ENCODE results near the gene SPEF1.
"Not testable (repeated sequence)": the region's sequence is repeated elsewhere in the genome, so short reads cannot be mapped to it uniquely, and the experiment has no call there.

Gene SPEF1, protein sequence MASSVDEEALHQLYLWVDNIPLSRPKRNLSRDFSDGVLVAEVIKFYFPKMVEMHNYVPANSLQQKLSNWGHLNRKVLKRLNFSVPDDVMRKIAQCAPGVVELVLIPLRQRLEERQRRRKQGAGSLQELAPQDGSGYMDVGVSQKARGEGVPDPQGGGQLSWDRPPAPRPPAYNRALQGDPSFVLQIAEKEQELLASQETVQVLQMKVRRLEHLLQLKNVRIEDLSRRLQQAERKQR

DNA sequence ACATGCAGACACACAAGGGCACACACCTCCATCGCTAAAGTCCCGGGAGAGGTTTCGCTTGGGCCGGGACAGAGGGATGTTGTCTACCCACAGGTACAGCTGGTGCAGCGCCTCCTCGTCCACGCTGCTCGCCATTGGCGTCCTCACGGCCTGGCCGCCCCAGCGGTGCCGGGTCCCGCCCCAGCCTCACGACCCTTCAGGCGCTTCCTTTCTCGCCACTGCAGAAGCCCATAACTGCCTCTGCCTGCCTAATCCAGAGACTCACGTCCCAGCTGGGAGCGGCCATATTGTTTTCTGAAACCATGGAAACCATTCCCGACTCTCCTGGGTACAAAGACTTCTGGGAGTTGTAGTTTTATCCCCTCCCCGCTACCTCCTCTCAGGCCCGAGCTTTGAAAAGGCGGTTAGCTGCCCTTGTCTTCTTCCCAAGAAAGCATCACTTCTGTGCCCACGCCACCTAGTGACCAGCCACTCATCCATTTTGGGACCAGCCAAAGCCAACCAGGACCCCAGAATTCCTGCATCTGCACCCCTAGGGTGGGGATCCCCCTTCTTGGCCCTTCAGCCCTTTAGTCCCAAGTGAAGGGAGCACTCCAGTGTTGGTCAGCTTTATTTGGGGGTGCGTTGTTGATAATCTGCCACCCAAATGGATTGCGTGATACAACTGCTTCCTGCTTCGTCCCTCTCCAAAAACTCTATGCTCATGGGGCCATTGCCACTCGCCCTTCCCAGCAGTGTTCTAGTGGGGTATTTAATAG, at the start of gene SPEF1:
Gene SPEF1, minus strand, starts transcription at position 296 of the 758 bp plus-strand sequence. Its CDS starts 161 bp downstream, at position 135.
- DNase-seq = peak; percentile 89

DNA sequence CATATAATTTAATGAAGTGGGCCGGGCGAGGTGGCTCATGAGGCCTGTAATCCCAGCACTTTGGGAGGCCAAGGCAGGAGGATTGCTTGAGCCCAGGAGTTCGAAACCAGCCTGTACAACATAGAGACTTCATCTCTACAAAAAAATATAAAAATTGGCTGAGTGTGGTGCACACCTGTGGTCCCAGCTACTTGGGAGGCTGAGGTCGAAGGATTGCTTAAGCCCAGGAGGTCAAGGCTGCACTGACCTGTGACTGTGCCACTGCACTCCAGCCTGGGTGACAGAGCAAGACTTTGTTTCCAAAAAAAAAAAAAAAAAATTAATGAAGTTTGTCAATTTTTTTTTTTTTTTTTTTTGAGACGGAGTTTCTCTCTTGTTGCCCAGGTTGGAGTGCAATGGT, 48.6 kb upstream of the SPEF1 start:
- not testable (repeated sequence) for DNase-seq

DNA sequence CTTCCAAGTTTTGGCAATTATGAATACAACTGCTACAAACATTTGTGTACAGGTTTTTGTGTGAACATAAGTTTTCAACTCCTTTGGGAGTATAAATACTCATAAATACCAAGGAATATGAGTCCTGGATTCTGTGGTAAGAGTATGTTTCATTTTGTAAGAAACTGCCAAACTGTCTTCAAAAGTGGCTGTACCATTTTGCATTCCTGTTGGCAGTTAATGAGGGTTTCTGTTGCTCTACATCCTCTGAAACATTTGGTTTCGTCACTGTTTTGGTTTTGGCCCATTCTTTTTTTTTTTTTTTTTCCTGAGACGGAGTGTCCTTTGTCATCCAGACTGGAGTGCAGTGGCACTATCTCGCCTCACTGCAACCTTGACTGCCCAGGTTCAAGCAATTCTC, 47.5 kb upstream of the SPEF1 start:
- no peak for DNase-seq

DNA sequence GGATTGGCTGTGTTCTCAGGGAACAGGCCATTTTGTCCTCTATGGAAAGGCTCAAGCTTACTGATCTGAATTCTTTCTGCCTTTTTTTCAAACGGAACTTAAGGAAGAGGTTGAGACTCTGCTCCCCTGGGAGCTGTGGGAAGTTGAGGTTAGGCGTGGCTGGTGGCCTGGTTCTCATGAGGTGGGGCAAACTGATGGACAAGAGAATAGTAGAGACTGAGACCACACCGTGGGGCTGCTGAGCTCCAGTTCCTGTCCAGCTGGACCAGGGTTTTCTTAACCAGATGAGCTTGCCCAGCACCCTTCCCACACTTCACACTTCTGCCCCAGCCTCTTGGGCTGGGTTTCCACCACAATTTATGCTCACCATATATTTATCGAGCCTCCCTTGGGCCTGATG, 45.2 kb upstream of the SPEF1 start:
- no peak for DNase-seq

DNA sequence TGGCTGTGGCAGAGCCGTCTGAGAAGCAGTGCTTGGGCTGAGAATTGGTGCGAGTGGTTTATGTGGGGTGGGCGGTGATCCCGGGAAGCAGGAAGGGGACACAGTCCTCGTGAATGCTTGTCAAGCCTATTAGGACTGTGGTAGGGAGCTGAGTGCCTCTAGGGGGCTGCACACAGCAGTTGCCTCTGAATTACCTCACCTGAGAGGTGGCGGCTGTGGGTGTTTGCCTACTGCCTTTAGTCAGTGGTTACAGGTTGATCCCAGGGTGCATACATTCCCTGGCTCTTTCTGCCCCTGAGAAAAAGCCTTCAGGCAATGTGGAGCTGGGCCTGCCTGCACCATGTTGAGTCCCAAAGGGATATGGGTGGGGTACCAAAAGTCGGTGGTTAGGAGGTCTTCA, 44.3 kb upstream of the SPEF1 start:
- no peak for DNase-seq

DNA sequence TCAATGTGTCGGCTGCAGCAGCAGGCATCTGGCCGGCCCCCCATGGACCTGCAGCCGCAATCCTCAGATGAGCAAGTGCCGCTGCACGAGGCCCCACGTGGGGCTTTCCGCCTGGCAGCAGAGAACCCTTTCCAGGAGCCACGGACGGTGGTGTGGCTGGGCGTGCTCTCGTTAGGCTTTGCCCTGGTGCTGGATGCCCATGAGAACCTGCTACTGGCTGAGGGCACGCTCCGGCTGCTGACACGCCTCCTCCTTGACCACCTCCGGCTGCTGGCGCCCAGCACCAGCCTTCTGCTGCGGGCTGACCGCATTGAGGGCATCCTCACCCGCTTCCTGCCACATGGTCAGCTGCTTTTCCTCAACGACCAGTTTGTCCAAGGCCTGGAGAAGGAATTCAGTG, 42.6 kb upstream of the SPEF1 start:
- no peak for DNase-seq

DNA sequence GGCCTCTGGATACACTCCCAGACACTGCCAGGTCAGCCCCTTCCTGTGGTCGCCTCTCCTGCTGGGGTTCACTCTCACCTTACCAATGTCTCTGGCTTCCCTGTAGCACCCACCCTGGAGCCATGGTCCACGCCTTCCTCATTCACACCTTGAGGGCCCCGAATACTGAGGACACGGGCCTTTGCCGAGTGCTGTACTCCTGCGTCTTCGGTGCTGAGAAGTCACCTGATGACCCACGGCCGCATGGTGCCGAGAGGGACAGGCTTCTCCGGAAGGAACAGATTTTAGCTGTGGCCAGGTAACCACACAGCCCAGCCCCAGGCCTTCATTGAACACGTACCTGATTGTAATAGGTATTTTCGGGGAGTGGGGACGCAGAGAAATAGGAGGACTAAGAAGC, 40.7 kb upstream of the SPEF1 start:
- DNase-seq = no peak

DNA sequence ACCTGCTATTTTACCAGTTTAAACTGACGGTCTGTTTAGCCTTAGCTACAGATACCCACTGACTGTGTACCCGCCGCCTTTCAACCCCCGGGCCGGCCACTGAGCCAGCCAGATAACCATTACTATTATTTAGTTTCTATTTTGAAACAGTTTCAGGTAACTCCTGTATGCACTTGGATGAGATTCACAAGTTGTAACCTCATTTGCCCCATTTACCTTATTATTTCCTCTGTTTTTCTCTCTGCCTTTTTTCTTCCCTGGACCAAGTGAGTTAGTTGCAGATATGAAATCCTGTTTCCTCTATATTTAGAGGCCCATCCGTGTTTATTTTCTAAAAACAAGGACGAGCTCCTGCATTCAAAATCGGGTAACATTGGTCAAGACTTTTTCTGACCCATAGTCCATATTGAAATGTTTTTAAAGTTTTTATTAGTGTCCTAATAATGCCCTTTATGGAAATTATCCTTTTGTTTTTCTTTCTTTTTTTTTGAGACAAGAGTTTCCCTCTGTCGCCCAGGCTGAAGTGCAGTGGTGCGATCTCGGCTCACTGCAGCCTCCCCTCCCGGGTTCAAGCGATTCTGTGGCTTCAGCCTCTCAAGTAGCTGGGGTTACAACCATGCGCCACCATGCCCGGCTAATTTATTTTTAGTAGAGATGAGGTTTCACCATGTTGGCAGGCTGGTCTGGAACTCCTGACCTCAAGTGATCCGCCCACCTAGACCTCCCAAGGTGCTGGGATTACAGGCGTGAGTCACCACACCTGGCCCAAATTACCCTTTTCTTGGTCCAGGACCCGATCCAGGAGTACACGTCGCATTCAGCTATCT, 39.9 kb upstream of the SPEF1 start:
- DNase-seq = no peak

DNA sequence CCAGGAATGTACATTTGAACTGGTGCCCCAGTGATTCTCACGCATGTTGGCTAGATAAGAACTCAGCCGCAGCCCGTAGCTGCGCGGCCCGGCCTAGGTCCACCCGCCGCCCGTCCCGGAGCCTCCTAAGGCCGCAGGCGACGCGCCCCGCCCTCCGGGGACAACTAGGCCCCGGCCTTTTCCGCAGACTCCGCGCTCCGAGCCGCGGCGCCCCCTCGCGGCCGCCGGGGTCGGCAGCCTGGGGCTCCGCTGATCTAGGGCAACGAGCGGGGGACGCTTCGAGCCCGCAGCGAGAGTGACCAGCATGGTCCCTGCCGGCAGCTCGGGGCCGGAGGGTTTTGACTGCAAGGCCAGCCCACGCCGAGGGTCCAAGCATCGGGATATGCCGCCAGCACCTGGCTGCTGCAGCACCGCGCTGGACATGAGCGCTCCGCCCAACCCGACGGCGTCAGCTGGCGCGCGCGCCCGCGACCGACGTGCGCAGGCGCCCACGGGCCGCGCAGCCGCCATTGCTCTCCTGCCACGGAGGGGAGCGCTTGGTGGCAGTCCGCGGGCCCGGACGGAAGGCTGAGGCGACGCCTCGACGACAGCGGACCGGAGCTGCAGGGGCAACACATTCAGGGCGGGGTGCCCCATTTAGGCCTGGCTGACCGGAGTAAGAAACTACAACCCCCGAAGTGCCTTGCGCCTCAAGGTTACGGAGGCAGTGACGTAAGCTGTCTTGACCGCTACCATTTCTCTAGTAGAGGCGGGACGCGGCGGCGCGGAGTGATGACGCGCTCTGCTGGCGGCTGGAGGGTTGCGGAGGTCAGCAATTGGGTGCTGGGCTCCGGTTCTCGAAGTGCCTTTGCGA, 39.0 kb upstream of the SPEF1 start, which contains the start of gene AP5S1:
Gene AP5S1, plus strand, starts transcription at position 500 of the 853 bp plus-strand sequence. CDS start 1,571 bp downstream, outside the sequence.
- DNase-seq = peak; percentile 81

DNA sequence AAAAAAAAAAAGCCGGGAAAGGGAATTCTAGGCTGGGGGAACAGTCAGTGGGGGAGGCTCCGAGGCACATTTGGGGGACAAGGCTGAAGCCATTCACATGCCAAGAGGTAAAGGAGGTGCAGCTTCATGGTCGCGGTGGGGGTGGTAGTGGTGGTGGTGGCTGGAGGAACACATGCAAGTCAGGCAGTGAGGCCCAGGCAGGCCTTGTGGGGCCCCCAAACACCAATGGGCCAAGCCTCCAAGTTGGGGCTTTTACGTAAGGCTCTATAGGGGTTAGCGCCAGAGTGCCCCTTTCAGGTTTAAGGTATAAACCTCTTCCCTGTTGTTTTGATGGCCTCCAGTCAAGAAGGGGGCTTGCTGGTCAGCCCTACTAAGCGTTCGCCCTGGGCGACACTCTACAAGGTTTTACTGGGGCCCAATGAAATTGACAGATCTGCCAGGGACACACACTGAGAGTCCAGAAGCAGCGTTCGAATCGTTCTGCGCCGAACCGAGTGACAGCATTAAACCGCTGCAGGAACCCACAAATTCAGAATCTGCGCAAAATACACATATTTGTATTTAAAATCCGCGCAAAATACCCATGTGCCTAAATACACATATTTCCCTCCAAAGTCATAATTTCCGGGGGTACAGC, 38.3 kb upstream of the SPEF1 start:
- no peak for DNase-seq

DNA sequence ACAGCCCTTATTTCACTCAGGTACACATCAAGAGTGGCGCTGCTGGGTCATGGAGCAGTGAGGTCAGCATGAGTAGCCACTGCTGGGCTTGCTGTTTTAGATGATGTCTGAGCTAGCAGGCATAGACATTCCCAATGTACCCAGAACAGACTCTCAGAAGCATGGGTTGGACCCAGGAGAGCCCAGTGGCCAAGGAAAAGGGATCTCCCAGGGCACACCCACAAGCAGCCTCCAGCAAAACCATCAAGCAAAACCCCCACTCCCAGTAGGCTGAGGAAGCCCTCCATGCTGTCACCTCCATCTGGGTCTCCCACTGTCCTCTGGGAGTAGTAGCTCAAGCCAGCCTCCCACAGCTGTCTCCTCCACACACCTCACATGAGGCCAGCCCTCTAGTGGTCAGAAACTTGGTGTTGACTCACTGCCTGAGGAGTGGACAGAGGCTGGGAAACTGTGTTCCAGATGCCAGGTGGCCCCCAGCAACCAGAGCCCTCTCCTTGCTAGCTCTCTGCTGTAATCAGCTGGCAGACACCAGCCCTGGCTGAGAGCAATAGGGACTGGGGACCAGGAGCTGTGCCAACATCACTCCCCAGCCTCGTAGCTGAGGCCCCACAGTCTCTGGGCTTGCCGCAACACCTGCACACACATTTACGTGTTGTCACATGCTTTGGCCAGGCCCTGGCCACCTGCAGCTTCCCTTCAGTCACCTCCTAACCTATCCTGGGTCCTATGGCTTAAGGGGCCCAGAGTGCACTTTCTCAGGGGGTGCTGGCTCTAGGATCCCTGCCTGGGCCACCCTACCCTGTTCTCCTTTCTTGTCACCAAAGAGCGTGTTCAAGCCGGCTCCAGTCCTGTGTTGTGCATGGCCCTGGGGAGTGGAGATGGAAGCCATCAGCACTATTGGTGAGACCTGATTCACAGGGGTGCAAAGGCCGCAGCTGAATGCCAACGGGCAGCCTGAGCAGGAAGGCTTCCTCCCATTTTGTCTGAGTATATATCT, 37.2 kb upstream of the SPEF1 start:
- DNase-seq = peak; percentile 88

DNA sequence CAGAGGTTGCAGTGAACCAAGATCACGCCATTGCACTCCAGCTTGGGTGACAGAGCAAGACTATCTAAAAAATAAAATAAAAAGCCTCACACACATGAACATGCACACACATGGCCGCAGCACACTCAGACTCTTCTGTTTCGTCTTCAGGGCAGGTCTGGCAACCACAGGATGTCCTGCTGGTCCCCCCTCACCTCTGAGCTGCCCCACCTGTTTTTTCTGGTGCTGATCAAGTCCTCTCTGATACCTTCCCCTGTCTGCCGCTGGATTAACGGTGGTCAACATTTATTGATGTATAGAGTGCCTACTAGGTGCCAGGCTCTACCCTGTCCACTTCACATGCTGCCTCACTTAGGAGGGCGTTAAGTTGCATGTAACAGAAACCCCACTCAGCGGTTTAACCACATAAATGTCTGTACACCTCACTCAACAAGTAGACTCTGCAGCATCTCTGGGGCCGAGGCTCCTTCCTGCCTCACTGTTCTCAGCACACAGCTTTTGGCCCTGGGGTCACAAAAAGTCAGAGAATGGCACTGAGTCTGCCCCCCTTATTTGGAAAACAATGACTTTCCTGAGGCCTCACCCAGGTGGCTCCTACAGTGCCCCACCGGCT, 34.6 kb upstream of the SPEF1 start:
- DNase-seq = no peak

DNA sequence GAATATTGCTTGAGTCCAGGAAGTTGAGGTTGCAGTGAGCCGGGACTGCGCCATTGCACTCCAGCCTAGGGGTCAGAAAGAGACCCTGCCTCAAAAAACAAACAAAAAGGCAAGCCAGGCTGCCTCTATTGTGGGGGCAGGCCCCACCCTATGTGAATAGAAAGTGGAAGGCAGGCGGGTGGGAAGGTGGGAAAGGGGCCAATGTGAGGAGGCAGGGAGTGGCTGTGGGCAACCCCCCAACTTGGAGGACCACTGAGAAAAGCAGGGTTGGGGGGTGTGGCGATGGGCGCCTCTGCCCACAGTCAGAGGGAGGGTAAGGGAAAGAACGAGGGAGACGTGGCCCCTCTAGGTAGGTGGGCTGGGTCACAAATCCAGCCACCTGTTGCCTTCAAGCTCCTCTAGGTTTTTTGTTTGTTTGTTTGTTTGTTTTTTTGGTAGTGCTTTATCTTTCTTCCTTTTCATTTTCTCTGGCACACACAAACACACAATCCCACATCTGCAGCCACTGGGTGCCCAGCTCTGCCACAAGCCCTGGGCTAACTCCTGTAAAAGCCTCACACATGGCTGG, 33.8 kb upstream of the SPEF1 start:
- DNase-seq = no peak

DNA sequence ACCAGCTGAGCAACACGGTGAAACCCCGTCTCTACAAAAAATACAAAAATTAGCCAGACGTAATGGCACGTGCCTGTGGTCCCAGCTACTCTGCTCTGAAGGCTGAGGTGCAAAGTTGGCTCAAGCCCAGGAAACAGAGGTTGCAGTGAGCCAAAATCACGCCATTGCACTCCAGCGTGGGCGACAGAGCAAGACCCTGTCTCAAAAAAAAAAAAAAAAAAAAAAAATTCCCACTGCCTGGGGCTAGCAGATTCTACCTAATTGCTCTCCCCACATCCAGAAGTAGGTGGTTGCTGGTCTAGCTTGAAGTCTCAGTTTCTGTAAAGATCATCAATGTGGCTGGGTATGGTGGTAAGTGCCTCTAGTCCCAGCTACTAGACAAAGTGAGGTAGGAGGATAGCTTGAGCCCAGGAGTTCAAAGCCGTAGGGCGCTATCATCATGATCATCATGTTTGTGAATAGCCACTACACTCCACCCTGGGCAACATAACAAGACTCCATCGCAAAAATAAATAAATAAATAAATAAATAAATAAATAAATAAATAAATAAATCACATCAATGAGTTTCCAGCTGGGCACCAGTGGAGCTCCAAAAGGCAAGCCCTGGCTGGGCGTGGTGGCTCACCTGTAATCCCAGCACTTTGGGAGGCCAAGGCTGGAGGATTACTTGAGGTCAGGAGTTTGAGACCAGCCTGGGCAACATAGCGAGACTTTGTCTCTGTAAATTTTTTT, 32.8 kb upstream of the SPEF1 start:
- DNase-seq = no peak

DNA sequence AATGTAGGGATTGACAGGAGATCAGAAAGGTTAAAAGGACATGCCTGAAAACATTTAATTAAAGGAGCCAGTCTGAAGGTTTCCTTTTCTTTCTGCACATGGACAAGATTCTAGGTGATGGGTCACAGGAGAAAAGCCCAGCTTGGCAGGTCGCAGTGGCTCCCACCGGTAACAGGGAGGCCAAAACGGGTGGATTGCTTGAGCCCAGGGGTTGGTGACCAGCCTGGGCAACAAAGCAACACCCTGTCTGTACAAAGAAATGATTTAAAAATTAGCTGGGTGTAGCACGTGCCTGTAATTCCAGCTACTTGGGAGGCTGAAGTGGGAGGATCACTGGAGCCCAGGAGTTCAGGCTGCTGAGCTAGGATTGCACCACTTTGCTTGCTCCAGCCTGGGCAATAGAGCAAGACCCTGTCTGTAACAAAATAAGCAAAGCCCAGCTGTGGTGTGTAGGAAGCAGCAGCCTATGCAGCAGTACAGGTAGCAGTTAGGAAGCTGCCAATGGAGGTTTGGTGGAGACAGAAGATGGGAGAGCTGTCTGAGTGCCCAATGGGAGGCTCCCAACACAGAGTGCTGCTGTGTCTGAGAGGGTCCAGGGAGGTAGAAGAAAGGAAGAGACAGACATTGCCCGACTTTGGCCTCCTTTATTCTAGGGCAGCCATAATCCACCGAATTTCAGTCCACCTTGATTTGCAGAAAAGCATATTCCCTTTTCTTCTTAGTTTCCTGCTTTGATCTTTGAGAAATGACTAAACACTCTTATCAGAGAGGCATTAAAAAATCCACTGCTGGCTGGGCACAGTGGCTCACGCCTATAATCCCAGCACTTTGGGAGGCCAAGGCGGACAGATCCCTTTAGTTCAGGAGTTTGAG, 32.0 kb upstream of the SPEF1 start:
- no peak for DNase-seq

DNA sequence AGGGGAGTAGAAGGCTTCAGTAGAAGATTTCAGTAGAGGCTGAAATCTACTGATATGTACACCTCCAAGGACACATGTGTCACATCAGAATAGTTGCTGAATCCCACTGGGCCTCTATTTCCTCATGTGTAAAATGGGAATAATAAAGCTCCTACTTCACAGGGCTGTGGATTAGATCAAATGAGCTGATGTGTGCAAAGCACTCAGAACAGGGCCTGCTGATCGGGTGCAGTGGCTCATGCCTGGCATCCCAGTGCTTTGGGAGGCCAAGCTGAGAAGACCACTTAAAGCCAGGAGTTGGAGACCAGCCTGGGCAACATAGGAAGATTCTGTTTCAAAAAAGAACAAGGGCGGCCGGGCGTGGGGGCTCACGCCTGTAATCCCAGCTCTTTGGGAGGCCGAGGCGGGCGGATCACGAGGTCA, 31.0 kb upstream of the SPEF1 start:
- DNase-seq = no peak

DNA sequence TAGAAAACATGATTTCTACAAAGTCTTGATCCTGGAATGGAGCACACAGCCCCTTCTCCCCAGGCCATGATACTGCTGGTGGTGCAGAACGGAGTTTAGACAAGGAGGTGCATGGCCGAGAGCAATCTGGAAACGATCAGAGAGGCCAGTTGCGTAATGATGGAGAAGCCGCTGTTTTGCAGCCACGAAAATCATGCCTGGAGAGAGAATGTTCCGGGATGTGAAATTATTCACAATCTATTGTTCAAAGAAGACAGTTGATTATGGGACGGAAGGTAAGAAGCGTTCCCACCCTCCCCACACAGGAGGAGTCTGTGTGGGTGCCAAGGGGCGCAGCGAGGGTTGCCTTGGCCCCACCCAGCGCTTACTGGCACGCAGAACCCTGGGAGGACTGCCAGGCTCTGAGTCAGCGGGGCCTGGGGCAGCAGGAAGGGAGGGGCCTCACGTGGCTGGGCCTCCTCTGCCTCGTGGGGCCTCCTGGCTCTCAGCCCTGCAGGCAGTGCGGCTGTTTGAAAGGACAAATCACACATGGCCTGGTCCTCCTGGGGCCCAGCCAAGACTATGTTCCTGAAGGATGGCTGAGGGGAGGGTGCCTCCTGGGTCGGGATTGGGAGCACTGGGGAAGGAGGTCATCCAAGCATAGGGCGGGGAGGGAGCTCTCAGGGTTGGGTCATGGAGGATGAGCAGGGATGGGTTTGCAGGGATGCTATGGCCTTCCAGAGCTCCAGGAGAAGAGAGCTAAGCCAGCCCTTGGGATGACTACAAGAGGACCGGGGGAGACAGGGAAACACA, 30.4 kb upstream of the SPEF1 start:
- peak; percentile 98 for DNase-seq

Measured in NCI-H1694 (cell line).